HEK293 (cell line): ENCODE results near the gene CDK5.

ENCODE experiments used
- CTCF ChIA-PET: fragments of 350-600 bp; formaldehyde crosslinking; extraction: SDS; loops from one replicate; lab custom pipeline; 2021; ENCODE audit warnings: antibody characterized with exemption; lab: Yijun Ruan, JAX
- POLR2A ChIA-PET: fragments of 300-600 bp; formaldehyde crosslinking; extraction: SDS; loops from one replicate; lab custom pipeline; 2020; ENCODE audit warnings: antibody characterized with exemption, inconsistent platforms; lab: Yijun Ruan, JAX
- H3K27ac ChIP-seq: fragments of 200-500 bp; sonication (Bioruptor generic); 2 replicates; pipeline ENCODE4 v1.5.1; 2014; ENCODE audit warnings: low read depth, low read length, control low read depth, inconsistent platforms; ENCODE audit errors: extremely low read depth
- H3K36me3 ChIP-seq, 2 experiments: fragments of 200-500 bp in 1 of 2; sonication (Bioruptor generic) in 1 of 2; 1 replicate in 1 of 2; 2 replicates in 1 of 2; pipeline ENCODE4 v1.5.1; 2014 to 2017; ENCODE audit warnings: inconsistent platforms in 2 of 2, low read length in 2 of 2; ENCODE audit not compliant: control insufficient read depth in 2 of 2, insufficient read depth in 1 of 2
- H3K4me1 ChIP-seq: fragments of 200-500 bp; sonication (Bioruptor generic); 2 replicates; pipeline ENCODE4 v1.5.1; 2014; ENCODE audit warnings: mild to moderate bottlenecking, low read length, inconsistent platforms; ENCODE audit not compliant: control insufficient read depth, insufficient read depth
- H3K4me3 ChIP-seq: 2 replicates; pipeline ENCODE4 v1.5.1; 2011; ENCODE audit warnings: low read depth, mild to moderate bottlenecking, control low read depth, low read length, moderate library complexity
- H3K9me3 ChIP-seq: fragments of 200-500 bp; sonication (Bioruptor generic); 2 replicates; pipeline ENCODE4 v1.5.1; 2014; ENCODE audit warnings: low read depth, low read length, inconsistent platforms; ENCODE audit not compliant: control insufficient read depth, insufficient read depth
- MEIS1 ChIP-seq: sonication (generic); formaldehyde crosslinking; IDR thresholded peaks from 2 replicates; pipeline ENCODE4 v1.8.1; 2022; ENCODE audit warnings: missing genetic modification reagents, mild to moderate bottlenecking, borderline replicate concordance
- MZF1 ChIP-seq: fragments of 450-650 bp; formaldehyde crosslinking; IDR thresholded peaks from 2 replicates; pipeline ENCODE4 v1.5.1; 2017; ENCODE audit warnings: missing biosample characterization, missing genetic modification characterization, borderline replicate concordance
- OVOL3 ChIP-seq: fragments of 450-650 bp; formaldehyde crosslinking; IDR thresholded peaks from 2 replicates; pipeline ENCODE4 v1.5.1; 2016; ENCODE audit warnings: missing biosample characterization, missing genetic modification characterization
- PBX3 ChIP-seq: sonication (generic); formaldehyde crosslinking; IDR thresholded peaks from 2 replicates; pipeline ENCODE4 v1.8.1; 2022; ENCODE audit warnings: mild to moderate bottlenecking, moderate library complexity, missing genetic modification reagents
- SCRT2 ChIP-seq: fragments of 450-650 bp; formaldehyde crosslinking; IDR thresholded peaks from 2 replicates; pipeline ENCODE4 v1.5.1; 2016; ENCODE audit warnings: missing biosample characterization, missing genetic modification characterization
- TCF7L2 ChIP-seq: IDR thresholded peaks from 2 replicates; pipeline ENCODE4 v1.6.1; 2011; ENCODE audit warnings: low read depth, mild to moderate bottlenecking, inconsistent platforms, low read length, moderate library complexity, borderline replicate concordance
- ZNF146 ChIP-seq: fragments of 450-650 bp; formaldehyde crosslinking; IDR thresholded peaks from 2 replicates; pipeline ENCODE4 v1.5.1; 2016; ENCODE audit warnings: missing biosample characterization, missing genetic modification characterization
- ZNF202 ChIP-seq: fragments of 450-650 bp; formaldehyde crosslinking; IDR thresholded peaks from 2 replicates; pipeline ENCODE4 v1.5.1; 2016; ENCODE audit warnings: missing biosample characterization, missing genetic modification characterization, borderline replicate concordance
- ZNF239 ChIP-seq: fragments of 450-650 bp; formaldehyde crosslinking; IDR thresholded peaks from 2 replicates; pipeline ENCODE4 v1.5.1; 2016; ENCODE audit warnings: missing biosample characterization, missing genetic modification characterization
- ZNF266 ChIP-seq: fragments of 450-650 bp; formaldehyde crosslinking; IDR thresholded peaks from 2 replicates; pipeline ENCODE4 v1.5.1; 2016; ENCODE audit warnings: missing biosample characterization, missing genetic modification characterization, low read depth
- ZNF324 ChIP-seq: fragments of 450-650 bp; formaldehyde crosslinking; IDR thresholded peaks from 2 replicates; pipeline ENCODE4 v1.5.1; 2016; ENCODE audit warnings: missing biosample characterization, missing genetic modification characterization
- ZNF366 ChIP-seq: fragments of 450-650 bp; formaldehyde crosslinking; conservative IDR thresholded peaks from 2 replicates; pipeline ENCODE4 v1.5.1; 2016; ENCODE audit warnings: missing biosample characterization, missing genetic modification characterization
- ZNF529 ChIP-seq: fragments of 450-650 bp; formaldehyde crosslinking; IDR thresholded peaks from 2 replicates; pipeline ENCODE4 v1.5.1; 2017; ENCODE audit warnings: missing genetic modification characterization, missing biosample characterization; ENCODE audit not compliant: insufficient replicate concordance
- ZNF626 ChIP-seq: fragments of 450-650 bp; sonication (Bioruptor Pico); formaldehyde crosslinking; IDR thresholded peaks from 2 replicates; pipeline ENCODE4 v1.5.1; 2018; ENCODE audit warnings: missing biosample characterization, missing genetic modification characterization, inconsistent platforms
- ZNF629 ChIP-seq: fragments of 450-650 bp; formaldehyde crosslinking; IDR thresholded peaks from 2 replicates; pipeline ENCODE4 v1.5.1; 2017; ENCODE audit warnings: missing biosample characterization, missing genetic modification characterization
- ZNF645 ChIP-seq: fragments of 450-650 bp; formaldehyde crosslinking; IDR thresholded peaks from 2 replicates; pipeline ENCODE4; 2016; ENCODE audit warnings: missing biosample characterization, missing genetic modification characterization
- ZNF658 ChIP-seq: fragments of 450-650 bp; formaldehyde crosslinking; IDR thresholded peaks from 2 replicates; pipeline ENCODE4; 2016; ENCODE audit warnings: missing biosample characterization, missing genetic modification characterization
- ZXDB ChIP-seq: fragments of 450-650 bp; formaldehyde crosslinking; IDR thresholded peaks from 2 replicates; pipeline ENCODE4 v1.5.1; 2016; ENCODE audit warnings: missing biosample characterization, missing genetic modification characterization
- TF ChIP-seq, protein P1 (sequence below): fragments of 450-650 bp; formaldehyde crosslinking; IDR thresholded peaks from 2 replicates; pipeline ENCODE4 v1.5.1; 2016; ENCODE audit warnings: missing biosample characterization, missing genetic modification characterization
- TF ChIP-seq, protein P2 (sequence below): fragments of 450-650 bp; formaldehyde crosslinking; IDR thresholded peaks from 2 replicates; pipeline ENCODE4 v1.5.1; 2016; ENCODE audit warnings: missing biosample characterization, missing genetic modification characterization
- TF ChIP-seq, protein P3 (sequence below): fragments of 450-650 bp; formaldehyde crosslinking; IDR thresholded peaks from 2 replicates; pipeline ENCODE4 v1.5.1; 2016; ENCODE audit warnings: missing biosample characterization, missing genetic modification characterization, borderline replicate concordance

Gene CDK5

DNA sequence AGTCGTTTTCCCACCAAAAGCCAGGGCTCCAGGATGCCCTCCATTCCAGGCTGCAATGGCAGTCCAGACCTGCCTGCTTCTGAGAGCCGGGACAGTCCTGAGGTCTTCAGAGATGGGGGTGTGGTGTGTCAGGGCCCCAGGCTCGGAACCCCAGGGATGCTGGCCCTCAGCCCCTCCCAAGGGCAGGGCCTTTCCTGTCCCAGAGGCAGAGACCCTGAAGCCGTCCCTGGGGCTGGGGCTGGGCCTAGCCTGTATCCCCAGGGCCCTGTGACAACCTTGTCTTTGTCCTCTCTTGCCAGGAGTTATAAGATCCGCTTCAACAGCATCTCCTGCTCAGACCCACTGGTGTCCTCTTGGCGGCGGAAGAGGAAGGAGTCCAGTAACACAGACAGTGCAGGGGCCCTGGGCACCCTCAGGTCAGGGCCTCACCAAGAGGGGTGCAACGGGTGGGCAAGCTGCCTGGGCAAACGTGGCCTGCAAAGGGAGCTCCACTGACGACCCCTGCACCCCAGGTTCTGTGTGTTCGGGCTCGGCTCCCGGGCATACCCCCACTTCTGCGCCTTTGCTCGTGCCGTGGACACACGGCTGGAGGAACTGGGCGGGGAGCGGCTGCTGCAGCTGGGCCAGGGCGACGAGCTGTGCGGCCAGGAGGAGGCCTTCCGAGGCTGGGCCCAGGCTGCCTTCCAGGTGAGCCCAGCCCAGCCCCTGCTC is 51.0 kb downstream of the CDK5 start (continued):
- TF ChIP-seq ZNF324 (tag by site-specific recombination): no peak
- no peak for TF ChIP-seq ZNF366 (tag by site-specific recombination)
- TF ChIP-seq ZNF626 (tag by site-specific recombination): no peak
- no peak for TF ChIP-seq MEIS1 (CRISPR knock-in tag)
- TF ChIP-seq, protein P1, sequence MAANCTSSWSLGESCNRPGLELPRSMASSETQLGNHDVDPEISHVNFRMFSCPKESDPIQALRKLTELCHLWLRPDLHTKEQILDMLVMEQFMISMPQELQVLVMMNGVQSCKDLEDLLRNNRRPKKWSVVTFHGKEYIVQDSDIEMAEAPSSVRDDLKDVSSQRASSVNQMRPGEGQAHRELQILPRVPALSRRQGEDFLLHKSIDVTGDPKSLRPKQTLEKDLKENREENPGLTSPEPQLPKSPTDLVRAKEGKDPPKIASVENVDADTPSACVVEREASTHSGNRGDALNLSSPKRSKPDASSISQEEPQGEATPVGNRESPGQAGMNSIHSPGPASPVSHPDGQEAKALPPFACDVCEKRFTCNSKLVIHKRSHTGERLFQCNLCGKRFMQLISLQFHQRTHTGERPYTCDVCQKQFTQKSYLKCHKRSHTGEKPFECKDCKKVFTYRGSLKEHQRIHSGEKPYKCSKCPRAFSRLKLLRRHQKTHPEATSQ (tag by site-specific recombination): no peak
- TF ChIP-seq ZNF658 (tag by site-specific recombination): no peak
- TF ChIP-seq ZXDB (tag by site-specific recombination): no peak
- TF ChIP-seq, protein P2, sequence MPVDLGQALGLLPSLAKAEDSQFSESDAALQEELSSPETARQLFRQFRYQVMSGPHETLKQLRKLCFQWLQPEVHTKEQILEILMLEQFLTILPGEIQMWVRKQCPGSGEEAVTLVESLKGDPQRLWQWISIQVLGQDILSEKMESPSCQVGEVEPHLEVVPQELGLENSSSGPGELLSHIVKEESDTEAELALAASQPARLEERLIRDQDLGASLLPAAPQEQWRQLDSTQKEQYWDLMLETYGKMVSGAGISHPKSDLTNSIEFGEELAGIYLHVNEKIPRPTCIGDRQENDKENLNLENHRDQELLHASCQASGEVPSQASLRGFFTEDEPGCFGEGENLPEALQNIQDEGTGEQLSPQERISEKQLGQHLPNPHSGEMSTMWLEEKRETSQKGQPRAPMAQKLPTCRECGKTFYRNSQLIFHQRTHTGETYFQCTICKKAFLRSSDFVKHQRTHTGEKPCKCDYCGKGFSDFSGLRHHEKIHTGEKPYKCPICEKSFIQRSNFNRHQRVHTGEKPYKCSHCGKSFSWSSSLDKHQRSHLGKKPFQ (tag by site-specific recombination): no peak
- TF ChIP-seq TCF7L2: no peak
- TF ChIP-seq PBX3 (CRISPR knock-in tag): no peak
- no peak for TF ChIP-seq ZNF202
- TF ChIP-seq ZNF629 (tag by site-specific recombination): no peak

- CTCF ChIA-PET: interaction anchor here (0.6 to 3.6 kb wide), 5 partner anchors 13 to 170 kb away, joined by 3 to 29 read pairs (median 3); no protein-coding TSS in a partner anchor
- no peak overlapping the region for H3K4me3 ChIP-seq
- no peaks in the 10 kb centered on the region for H3K36me3 ChIP-seq
- no peak overlapping the region for H3K27ac ChIP-seq
- POLR2A ChIA-PET: no interaction called here
- TF ChIP-seq MZF1 (tag by site-specific recombination) (peak; percentile 38; the same call in 1 of the 2 replicates), ZNF645 (tag by site-specific recombination) (no peak), ZNF146 (tag by site-specific recombination) (peak; percentile 30; the same call in 1 of the 2 replicates), SCRT2 (tag by site-specific recombination) (0 out of 2 replicates have a peak, but pooled peaks have one; percentile 35), OVOL3 (tag by site-specific recombination) (no peak), ZNF266 (tag by site-specific recombination) (no peak), ZNF239 (tag by site-specific recombination) (no peak), ZNF529 (tag by site-specific recombination) (no peak)
- TF ChIP-seq, protein P3, sequence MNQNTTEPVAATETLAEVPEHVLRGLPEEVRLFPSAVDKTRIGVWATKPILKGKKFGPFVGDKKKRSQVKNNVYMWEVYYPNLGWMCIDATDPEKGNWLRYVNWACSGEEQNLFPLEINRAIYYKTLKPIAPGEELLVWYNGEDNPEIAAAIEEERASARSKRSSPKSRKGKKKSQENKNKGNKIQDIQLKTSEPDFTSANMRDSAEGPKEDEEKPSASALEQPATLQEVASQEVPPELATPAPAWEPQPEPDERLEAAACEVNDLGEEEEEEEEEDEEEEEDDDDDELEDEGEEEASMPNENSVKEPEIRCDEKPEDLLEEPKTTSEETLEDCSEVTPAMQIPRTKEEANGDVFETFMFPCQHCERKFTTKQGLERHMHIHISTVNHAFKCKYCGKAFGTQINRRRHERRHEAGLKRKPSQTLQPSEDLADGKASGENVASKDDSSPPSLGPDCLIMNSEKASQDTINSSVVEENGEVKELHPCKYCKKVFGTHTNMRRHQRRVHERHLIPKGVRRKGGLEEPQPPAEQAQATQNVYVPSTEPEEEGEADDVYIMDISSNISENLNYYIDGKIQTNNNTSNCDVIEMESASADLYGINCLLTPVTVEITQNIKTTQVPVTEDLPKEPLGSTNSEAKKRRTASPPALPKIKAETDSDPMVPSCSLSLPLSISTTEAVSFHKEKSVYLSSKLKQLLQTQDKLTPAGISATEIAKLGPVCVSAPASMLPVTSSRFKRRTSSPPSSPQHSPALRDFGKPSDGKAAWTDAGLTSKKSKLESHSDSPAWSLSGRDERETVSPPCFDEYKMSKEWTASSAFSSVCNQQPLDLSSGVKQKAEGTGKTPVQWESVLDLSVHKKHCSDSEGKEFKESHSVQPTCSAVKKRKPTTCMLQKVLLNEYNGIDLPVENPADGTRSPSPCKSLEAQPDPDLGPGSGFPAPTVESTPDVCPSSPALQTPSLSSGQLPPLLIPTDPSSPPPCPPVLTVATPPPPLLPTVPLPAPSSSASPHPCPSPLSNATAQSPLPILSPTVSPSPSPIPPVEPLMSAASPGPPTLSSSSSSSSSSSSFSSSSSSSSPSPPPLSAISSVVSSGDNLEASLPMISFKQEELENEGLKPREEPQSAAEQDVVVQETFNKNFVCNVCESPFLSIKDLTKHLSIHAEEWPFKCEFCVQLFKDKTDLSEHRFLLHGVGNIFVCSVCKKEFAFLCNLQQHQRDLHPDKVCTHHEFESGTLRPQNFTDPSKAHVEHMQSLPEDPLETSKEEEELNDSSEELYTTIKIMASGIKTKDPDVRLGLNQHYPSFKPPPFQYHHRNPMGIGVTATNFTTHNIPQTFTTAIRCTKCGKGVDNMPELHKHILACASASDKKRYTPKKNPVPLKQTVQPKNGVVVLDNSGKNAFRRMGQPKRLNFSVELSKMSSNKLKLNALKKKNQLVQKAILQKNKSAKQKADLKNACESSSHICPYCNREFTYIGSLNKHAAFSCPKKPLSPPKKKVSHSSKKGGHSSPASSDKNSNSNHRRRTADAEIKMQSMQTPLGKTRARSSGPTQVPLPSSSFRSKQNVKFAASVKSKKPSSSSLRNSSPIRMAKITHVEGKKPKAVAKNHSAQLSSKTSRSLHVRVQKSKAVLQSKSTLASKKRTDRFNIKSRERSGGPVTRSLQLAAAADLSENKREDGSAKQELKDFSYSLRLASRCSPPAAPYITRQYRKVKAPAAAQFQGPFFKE (tag by site-specific recombination): no peak
- TF ChIP-seq, all 188 proteins: peak for 3
- H3K9me3 ChIP-seq: no peaks in the 10 kb centered on the region
- no peaks in the 10 kb centered on the region for H3K4me1 ChIP-seq
These were observed 52.1 kb downstream of the CDK5 start for GRCh38 chr7:151005566-151005965.
